Kidney tubule cell (primary cell): ENCODE data around the gene TBC1D16.
"Not testable (repeated sequence)": the region's sequence is repeated elsewhere in the genome, so short reads cannot be mapped to it uniquely, and the experiment has no call there.

Source experiments
- DNase-seq: peaks from one replicate; pipeline ENCODE4 v3.0.0-alpha.2; 2018; ENCODE audit warnings: low spot score

The TBC1D16 gene

DNA sequence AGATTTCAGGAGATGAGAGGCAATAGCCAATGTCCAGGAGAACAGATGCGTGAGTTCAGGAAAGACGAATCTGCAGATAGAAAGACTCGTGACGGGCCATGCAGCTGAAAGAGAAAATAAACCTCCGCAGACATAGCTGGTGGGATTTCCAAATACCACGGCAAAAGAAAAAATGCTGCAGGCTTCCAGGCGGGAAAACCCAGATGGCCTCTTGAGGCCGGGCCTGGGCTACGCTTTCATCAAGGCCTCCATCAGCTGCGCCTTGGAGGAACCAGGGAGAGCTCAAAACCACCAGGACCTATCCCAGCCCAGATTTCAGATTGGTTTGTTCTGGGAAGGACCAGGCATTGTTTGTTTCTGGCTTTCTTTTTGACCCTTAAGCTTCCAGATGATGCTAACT is 17.4 kb upstream of the TBC1D16 start:
- no peak for DNase-seq

DNA sequence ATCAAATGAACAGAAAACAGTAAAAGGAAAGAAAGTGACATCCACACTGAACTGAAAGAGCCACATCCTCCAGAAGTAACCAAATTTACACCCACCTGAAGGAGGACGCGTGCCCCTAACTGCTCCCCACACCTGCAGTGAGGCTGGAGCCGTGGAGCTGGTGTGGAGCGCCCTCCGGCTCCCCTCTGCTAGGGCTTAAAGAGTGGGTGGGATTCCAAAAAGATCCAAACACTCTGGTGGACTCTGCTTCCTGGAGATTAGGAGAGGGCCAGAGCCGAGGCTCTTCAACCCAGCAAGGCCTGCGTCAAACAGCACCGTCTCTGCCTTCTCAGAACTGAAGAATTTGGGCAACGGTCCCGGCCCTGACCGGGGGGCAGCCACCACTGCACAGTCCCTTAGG is 16.0 kb upstream of the TBC1D16 start:
- no peak for DNase-seq

DNA sequence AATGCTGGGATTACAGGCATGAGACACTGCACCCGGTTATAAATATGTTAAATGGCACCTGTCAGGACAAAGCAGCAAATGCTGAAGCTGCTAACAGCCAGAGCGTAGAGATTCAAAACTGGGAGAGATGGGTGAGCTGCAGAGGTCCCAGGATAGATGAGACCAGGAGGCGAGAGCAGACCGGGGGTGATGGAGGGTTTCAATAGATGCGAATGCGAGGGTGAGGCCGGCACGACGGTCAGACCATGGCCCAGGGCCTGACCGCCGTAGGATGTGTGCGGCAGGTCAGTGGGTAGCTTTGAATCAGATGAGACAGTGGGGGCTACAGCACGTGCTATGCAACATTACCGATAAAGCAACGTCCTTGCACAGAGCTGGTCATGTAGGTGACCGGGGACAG is 15.0 kb upstream of the TBC1D16 start:
- DNase-seq, result no peak

DNA sequence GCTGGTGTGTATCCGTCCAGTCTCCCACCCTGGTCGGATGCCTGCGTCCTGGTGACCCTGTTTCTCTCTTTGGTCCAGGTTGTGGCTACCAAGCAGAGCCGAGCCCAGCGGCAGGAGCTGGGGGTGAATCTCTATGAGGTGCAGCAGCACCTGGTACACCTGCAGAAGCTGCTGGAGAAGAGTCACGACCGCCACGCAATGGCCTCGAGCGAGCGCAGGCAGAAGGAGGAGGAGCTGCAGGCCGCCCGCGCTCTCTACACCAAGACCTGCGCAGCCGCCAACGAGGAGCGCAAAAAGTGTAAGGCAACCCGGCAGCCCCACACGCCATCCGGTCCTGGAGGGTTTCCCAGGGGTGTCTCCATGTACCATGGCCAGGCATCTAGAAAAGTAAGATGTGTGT is 14.3 kb upstream of the TBC1D16 start:
- DNase-seq, result no peak

DNA sequence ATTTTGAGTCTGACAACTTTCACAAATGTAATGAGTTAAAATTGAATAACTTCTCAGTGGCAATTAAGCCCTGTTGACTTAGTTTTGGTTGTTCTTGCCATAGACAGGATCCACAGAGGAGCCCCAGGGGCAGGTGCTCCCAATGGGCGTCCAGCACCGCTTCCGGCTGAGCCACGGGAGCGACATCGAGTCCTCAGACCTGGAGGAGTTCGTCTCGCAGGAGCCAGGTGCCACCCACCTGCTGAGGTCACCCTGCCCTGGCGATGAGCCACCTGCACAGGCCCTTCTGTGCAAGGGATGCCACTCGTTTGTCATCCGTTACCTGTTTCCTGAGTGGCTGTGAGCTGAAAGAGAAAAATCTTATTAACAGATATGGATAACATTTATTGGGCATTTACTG is 11.5 kb upstream of the TBC1D16 start:
- no peak for DNase-seq

DNA sequence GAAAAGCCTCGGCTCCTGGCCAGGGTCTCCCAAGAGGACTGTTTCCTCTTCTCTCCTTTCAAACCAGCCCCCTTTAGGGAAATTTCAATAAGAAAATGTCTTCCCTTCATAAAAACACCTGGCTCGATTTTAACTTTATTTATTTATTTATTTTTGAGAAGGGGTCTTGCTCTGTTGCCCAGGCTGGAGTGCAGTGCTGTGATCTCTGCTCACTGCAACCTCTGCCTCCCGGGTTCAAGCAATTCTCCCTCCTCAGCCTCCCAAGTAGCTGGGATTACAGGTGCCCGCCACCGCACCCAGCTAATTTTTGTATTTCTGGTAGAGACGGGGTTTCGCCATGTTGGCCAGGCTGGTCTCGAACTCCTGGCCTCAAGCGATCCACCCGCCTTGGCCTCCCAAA is 11.0 kb upstream of the TBC1D16 start:
- DNase-seq, result not testable (repeated sequence)

DNA sequence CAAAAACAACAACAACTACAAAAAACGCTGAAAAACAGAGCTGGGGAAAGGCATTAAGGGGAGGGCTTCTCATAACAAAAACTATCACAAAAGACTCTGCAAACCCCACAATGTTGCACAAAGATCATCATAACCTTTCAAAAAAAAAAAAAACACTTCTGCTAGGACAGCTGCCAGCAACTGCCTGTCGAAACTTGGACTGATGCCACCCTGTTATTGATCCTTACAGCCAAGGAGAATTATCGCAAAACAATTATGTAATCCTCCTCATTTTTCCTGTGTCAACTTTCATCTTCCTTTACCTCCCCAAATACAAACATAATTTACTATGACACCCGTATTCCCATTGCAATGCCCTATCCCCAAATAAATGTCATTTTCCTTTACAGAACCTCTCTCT is 10.0 kb upstream of the TBC1D16 start:
- DNase-seq, result no peak

DNA sequence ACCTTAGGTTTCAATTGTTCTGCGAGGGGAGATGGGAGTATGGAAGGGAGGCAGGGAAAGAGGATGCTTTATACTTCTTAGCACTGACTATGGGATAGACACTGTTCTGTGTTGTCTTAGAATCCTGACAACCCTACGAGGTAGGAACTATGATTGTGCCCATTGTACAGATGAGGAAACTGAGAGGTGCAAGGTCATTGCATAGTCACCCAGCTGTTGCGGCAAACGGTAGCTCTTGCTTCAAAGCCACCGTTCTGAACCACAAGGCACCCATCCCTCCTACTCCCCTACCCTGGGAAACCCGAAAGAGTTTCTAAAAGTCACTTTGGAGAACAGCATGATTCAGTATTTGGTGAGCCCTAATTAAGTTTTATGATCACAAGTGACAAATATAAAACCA is 8.3 kb upstream of the TBC1D16 start:
- no peak for DNase-seq

DNA sequence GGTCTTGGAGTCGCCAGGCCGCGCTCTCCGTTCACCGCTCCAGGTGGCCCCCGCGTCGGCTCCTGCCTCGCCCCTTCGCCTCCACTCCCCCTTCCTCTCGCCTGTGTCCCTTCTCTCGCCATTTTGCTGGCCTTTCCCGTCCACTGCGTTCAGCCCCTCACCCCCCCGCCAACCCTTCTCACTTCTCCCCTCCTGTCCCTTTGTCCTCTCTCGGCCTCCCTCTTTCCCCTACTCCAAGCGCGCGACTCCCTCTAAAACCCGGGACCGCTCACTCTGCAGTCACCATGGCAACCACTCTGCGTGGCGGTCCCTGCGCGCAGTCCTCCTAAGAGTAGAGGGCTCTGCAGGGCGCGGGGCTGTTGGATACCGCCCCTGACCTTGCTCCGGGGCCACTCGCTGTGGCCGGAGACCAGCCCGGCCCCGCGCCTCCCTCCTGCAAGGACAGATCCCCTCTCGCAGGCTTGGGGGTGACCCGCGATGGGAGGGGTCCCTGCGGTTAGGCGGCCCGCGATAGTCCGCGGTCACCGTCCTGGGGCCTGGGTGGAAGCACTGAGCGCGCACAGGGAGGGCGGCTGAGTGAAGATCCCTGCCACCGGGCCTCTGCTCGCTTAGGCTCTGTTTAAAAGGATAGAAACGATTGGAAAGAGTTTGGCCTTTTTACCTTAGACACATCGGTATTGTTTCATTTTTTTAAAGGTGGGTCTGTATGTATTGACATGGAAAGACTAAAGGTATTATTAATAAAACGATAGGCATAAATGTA is 1.2 kb upstream of the TBC1D16 start:
- DNase-seq, result no peak

DNA sequence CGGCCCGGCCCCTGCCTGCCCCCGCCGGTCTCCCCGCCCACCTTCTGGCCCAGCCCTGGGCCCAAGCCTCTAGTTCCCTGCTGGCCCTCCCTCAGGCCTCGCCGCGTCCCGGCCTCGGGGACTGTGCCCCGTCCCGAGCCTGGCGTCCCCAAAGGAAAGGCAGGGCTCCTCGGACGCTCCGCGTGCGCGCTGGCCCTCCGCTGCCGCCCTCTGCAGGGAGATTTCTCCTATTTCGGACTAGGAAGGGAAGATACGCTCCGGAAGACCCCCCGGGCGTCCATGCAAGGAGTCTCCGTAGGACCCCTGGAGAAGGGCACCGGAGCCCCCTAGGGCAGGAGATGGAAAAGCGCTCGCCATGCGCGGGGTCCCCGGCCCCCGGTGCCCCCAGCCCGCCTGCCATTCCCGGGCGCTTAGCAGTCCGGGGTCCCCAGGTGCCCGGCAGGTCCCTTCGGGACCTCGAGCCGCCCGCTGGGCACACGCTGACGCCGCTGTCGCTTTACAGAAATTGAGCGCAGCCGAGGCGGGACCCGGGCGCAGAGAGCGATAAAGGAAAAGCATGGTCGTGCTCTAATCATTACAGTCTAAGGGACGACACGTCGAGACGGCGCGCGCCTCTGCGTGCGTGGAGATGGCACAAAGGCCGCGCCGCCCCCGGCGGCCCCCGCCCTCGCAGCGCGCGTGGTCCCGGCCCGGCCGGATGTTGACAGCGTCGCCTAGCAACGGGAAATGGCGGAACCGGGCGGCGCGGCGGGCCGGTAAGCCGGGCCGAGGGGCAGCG is 454 bp upstream of the TBC1D16 start, which contains the start of gene CCDC40:
Gene CCDC40, plus strand, starts transcription at position 706 of the 778 bp plus-strand sequence. Its CDS starts 21 bp downstream, at position 727.
- peak; percentile 83 for DNase-seq

DNA sequence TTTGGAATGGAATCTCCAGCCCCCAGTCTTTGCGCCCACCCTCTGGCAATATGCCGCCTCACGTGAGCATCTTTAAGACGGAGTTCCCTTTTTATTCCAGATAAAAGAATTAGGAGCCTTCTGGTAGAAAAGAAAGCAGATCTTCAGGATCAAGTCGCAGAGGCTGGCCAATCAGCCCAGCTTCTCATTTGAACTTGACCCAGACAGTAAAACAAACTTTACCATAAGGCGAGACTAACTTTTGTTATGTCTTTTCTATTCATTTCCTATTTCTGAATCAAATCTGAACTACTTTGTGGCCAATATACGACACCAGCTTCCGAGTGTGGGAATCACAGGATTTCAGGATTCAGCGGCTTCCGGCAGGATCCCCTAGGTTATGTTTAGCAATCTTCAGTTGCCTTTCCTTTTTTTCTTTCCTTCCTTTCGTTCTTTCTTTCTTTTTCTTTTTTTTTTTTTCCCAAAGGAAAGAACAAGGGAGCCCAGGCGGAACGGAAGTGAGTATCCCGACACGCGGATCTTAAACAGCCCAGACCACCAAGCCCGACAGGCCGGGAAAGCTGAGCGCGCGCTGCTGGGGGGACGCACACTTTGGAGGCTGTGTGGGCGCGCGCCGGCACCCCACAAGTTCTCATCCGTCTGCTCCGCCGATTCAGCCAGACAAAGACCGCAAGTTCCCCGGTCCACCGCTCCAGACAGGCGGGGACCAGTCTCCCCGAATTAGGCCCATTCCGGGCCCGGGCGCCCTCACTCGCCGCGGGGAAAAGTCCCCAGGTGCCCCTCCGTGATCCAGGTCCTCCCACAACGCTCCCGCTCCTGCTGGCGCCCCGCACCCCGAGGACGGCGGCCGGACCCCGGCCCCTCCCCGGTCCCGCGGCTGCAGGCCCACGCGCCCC is 633 bp downstream of the TBC1D16 start:
- DNase-seq, result peak; percentile 39

DNA sequence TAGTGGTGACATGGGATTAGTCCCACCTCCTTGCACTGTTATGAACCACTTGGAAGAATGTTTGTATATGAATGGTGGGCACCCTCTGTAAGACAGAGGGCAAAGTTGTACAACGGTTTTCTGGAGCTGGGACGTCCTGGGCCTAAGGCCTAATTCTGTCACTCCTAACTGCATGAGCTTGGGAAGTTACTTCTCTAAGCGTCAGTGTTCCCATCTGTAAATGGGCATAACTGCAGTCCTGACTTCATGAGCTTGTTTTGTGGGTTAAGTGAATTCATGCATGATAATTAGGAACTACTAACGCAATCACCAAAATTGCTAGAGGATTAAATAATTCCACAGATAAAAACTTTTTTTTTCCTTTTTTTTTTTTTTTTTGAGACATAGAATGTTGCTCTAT is 1.8 kb downstream of the TBC1D16 start:
- DNase-seq, result no peak

DNA sequence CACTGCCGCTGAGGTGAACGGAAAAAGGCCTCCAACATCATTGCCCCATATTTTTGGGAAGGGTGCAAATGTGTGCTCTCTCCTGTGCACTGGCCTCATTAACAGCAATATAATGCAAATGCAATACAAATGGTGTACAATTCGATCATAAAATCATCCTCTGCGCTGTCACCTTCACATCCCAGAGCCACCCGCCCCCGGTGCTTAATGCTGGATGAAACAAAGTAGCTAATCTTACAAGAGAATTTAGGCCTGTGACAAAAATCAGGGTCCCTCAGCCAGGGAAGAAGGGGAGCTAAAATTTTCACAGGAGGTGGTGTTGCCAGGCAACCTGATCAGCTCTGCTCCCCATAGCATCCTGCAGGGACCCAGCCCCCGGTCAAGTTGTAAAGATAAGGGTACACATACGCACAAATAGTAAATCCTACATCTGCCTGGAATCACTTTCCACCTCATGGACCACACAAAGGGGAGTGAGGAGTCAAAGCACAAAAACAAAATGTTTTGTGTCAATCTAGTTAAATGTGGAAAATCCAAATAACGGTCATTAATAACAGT is 3.0 kb downstream of the TBC1D16 start:
- DNase-seq, result no peak

DNA sequence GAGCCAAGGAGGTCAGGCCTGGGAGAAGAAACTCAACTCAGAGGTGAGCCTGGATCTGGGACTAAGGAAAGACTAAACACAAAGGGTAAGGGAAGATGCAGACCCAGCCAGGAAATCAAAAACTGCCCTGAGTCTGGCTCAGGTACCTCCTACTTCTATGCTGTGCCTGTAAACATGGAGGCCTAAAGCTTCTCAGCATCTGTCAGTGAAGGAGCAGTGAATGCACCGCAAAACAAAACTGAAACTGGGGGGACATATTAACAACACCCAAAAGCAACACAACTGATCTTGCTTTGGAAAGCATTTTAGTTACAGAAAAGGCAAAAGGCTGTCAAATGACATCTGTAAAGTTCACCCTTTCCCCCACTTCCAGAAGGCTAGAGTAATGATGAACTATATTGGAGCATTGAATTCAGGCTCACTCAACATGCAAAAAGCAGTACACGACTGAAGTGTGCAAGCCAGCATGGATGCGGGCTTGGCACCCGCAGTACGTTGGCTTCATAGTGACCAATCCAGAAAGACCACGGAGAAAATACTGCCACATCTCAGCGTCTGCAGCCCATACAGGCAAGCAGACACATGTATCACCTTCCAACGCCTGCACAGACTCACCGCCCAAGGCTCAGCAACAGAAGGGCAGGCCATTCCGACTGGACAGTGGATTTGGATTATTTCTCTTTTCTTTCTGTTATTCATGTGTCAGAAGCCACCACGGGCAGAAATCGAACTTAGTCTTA is 3.8 kb downstream of the TBC1D16 start:
- DNase-seq, result no peak

DNA sequence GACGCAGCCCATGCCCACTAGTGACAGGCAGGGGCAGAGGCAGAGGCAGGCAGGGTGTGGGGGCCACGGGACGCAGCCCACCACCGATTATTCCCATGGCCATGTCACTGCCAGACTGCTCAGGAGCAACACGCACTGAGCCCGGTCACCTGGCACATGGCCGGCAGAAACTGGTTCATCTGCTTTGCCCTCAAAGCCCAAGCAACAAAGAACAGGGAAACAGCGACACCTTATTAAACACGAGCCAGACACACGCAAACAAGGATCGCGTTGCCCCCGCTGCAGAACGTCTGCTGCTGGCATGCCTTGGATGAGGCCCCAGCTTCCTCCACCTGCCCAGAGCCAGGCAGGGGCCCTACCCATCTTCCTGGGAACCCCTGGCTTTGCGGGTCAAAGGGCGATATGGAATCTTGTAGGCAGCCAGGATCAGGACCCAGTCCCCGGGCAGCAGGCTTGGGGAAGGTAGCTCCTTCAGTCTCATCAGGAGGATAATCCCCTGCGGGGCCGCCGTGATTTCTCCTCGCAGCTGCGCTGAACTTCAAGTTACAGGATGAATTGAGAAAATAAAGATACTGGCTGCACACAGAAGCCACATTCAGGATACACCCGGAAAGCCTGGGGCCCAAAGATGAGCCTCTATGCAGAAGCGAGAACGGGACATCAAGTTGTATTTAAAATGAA is 4.8 kb downstream of the TBC1D16 start:
- DNase-seq, result peak; percentile 51

DNA sequence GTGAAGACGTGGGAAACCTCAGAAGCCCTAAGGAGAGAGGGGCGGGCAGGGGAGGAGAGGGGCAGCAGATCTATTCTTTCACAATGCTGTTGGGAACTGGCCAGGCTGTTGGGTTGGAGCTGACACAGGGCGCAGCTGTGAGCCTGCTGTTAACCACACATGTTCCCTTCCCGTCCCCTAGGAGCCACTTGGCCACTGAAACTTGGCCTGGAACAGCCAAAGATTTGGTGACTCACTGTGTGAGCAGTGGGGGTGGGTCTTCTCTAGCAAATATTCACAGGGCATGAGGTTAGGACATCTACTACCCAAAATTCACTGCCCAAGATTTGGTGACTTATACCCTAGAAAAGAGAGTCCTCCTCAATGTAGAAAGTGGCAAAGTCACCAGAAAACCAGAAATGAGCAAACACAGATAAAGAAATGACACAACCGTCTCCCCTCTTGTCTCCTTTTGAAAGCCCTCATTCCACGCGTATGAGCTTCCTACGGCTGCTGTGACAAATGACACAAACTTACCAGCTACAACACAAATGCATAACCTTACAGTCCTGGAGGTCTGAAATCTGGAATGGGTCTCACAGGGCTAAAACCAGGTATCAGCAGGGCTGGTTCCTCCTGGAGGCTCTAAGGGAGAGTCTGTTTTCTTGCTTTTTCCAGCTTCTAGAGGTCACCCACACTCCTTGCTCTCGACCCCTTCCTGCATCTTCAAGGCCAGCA is 6.3 kb downstream of the TBC1D16 start:
- peak; percentile 65 for DNase-seq

DNA sequence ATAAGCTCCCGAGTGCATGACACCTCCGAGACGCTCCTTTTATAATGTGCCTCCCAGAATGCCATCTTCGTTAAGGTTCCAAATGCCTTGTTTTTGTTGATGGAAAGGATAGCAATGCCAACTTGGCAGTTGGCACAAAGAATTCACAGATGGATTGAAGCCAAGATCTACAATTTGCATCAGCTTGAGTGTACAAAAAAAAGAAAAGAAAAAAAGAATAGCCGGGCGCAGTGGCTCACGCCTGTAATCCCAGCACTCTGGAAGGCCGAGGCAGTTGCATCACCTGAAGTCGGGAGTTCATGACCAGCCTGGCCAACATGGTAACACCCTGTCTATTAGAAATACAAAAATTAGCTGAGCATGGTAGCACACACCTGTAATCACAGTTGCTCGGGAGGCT is 7.6 kb downstream of the TBC1D16 start:
- no peak for DNase-seq

DNA sequence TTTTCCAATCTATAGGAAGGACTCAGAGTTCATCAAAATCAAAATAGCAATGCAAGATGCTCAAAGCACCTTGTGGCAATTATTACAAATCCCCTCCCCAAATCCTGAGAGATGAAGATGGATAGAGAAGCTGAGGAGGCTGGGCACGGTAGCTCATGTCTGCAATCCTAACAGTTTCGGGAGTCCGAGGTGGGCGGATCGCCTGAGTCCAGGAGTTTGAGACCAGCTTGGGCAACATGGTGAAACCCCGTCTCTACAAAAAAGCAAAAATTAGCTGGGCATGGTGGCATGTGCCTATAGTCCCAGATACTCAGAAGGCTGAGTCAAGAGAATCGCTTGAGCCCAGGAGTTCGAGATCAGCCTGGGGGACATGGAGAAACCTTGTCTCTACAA is 8.6 kb downstream of the TBC1D16 start:
- no peak for DNase-seq

DNA sequence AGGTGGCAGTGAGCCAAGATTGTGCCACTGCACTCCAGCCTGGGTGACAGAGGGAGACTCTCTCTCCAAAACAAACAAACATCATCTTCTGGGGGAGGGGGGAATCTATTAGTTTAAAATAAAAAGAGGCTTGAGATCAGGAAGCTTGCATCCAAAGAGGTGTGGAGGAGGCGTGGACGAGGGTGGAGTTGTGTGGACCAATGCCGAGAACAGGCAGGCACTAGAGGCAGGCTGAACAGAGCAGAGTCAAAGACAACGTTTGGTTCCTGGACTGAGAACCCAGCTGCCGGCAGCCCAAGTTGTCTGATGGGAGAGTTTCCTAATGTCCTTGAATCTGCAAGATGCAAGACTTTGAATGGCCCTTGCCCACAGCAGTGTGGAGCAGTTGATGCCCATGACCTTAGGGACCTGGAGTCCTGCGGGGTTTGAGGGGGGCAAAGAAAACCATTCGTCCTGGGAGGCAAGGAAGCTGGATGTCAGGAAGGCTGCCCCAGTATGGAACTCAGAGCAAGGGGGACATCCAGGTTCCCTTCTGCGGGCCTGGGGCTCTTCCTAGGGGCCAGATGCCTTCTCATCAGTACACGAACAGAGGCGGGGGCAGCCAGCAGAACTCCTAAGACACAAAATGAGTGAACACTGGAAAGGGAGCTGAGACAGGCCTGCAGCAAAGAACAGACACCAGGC is 9.2 kb downstream of the TBC1D16 start:
- DNase-seq, result no peak

DNA sequence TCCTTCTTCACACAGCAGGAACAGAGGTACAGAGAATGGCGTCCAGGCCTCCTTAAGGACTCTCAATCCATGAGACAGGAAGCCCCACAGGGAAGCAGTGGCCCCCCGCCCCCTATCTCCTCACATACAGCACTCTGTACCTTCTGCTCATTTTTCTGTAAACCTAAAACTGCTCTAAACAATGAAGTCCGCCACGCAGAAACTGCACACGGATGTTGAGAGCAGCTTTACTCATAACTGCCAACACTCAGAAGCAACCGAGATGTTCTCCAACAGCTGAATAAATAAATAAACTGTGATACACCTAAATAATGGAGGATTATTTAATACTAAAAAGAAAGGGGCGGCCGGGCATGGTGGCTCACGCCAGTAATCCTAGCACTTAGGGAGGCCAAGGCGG is 9.9 kb downstream of the TBC1D16 start:
- no peak for DNase-seq
